Ishikawa (cell line): Measurements from ENCODE around the gene TRRAP.

Experiments
- CEBPB ChIP-seq: IDR thresholded peaks from 2 replicates; pipeline ENCODE4 v1.6.1; 2012
- CREB1 ChIP-seq: IDR thresholded peaks from 2 replicates; pipeline ENCODE4 v1.6.1; 2012; ENCODE audit warnings: low read depth
- EGR1 ChIP-seq: IDR thresholded peaks from 2 replicates; pipeline ENCODE4 v1.6.1; 2012
- EP300 ChIP-seq: IDR thresholded peaks from 2 replicates; pipeline ENCODE4 v1.6.1; 2012; ENCODE audit warnings: borderline replicate concordance
- FOXM1 ChIP-seq: IDR thresholded peaks from 2 replicates; pipeline ENCODE4 v1.6.1; 2012; ENCODE audit warnings: low read depth, borderline replicate concordance
- NFIC ChIP-seq: IDR thresholded peaks from 2 replicates; pipeline ENCODE4 v1.6.1; 2012
- RAD21 ChIP-seq: IDR thresholded peaks from 2 replicates; pipeline ENCODE4 v1.6.1; 2012; ENCODE audit warnings: low read depth
- TAF1 ChIP-seq: IDR thresholded peaks from 2 replicates; pipeline ENCODE4 v1.6.1; 2012; ENCODE audit warnings: low read depth, mild to moderate bottlenecking
- TCF12 ChIP-seq: IDR thresholded peaks from 2 replicates; pipeline ENCODE4 v1.6.1; 2012; ENCODE audit warnings: low read depth
- TEAD4 ChIP-seq: IDR thresholded peaks from 2 replicates; pipeline ENCODE4 v1.6.1; 2012
- USF1 ChIP-seq: IDR thresholded peaks from 2 replicates; pipeline ENCODE4 v1.6.1; 2012
- YY1 ChIP-seq: IDR thresholded peaks from 2 replicates; pipeline ENCODE4 v1.6.1; 2012; ENCODE audit warnings: low read depth
- ZBTB7A ChIP-seq: IDR thresholded peaks from 2 replicates; pipeline ENCODE4 v1.6.1; 2012; ENCODE audit warnings: low read depth
- TF ChIP-seq, protein P1 (sequence below): IDR thresholded peaks from 2 replicates; pipeline ENCODE4 v1.6.1; 2012
- TF ChIP-seq, protein P2 (sequence below): IDR thresholded peaks from 2 replicates; pipeline ENCODE4 v1.6.1; 2012; ENCODE audit warnings: low read depth, mild to moderate bottlenecking

Gene TRRAP

DNA sequence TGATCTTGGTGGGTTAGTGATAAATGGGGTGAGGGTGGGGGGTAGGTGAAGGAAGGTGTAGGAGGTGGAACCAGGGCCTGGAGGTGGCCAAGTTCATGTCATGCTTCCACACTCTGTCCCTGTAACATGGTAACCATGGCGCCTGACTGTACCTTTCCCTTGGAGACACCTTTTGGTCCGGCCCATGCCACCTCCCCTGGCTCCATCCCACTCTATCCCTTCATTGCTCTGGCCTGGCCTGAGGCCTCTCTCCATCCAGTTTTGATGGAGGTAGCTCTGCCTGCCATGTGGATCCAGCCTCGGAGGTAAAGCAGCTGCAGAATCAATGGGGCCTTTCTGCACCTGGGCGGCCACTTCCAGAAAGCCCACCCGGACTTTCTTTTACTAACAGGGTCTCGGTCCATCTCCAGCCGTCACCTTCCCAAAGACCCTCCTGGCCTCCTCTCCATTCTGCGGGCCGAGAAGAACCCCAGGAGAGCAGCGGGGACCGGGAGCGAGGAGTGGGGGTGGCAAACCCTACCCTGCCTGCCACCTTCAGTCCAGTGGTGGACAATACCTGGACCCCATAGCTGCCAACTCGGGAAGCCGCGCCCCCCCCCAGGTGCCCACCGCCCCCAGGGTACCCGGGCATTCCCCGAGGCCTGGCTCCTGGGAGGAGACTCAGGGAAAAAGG is 504 bp upstream of the TRRAP start:
- TF ChIP-seq TCF12 (no peak), USF1 (no peak), EP300 (no peak), YY1 (no peak), RAD21 (no peak), CEBPB (no peak), CREB1 (no peak), FOXM1 (no peak), TEAD4 (no peak)
- TF ChIP-seq, protein P1, sequence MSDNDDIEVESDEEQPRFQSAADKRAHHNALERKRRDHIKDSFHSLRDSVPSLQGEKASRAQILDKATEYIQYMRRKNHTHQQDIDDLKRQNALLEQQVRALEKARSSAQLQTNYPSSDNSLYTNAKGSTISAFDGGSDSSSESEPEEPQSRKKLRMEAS, result no peak
- TF ChIP-seq, protein P2, sequence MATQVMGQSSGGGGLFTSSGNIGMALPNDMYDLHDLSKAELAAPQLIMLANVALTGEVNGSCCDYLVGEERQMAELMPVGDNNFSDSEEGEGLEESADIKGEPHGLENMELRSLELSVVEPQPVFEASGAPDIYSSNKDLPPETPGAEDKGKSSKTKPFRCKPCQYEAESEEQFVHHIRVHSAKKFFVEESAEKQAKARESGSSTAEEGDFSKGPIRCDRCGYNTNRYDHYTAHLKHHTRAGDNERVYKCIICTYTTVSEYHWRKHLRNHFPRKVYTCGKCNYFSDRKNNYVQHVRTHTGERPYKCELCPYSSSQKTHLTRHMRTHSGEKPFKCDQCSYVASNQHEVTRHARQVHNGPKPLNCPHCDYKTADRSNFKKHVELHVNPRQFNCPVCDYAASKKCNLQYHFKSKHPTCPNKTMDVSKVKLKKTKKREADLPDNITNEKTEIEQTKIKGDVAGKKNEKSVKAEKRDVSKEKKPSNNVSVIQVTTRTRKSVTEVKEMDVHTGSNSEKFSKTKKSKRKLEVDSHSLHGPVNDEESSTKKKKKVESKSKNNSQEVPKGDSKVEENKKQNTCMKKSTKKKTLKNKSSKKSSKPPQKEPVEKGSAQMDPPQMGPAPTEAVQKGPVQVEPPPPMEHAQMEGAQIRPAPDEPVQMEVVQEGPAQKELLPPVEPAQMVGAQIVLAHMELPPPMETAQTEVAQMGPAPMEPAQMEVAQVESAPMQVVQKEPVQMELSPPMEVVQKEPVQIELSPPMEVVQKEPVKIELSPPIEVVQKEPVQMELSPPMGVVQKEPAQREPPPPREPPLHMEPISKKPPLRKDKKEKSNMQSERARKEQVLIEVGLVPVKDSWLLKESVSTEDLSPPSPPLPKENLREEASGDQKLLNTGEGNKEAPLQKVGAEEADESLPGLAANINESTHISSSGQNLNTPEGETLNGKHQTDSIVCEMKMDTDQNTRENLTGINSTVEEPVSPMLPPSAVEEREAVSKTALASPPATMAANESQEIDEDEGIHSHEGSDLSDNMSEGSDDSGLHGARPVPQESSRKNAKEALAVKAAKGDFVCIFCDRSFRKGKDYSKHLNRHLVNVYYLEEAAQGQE, result no peak

DNA sequence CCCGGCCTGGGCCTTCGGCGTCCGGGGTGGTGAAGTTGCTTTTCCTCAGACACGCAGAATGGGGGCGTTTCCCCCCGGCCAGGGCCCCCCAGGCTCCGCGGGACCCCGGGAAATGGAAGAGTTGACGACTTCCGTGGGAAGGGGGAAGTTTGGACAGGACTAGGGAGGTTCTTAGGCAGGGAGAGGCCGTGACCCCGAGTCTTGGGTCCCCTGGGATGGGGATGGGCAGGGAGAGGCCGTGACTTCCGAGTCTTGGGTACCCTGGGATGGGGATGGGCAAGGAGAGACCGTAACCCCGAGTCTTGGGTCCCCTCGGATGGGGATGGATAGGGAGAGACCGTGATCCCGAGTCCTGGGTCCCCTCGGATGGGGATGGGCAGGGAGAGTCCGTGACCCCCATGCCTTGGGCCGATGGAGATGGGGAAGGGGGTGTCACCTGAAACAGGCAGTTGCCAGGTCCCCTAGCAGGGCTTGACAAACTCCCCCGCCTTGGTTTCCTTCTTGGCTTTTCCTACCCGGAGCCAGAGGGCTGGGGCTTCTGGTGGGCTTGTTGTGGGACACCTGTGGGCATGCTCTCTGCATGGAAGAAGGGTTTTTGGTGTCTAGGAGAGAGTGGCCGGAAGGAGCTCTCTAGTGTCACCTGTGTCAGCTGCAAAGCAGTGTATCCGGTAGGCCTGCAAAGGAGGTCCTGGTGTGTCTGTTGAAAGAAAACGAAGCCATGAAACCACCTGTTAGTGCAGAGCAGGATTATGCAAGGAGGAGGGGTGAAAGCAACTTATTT is 1.1 kb downstream of the TRRAP start:
- TF ChIP-seq, protein P1, result no peak
- no peak for TF ChIP-seq EGR1
- TF ChIP-seq TCF12, result 0 out of 2 replicates have a peak, but pooled peaks have one; percentile 2

GRCh38 chr7:98879979-98880315 is 1.6 kb downstream of the TRRAP start:
- TF ChIP-seq, protein P1, result no peak
- TF ChIP-seq, protein P2, result no peak

DNA sequence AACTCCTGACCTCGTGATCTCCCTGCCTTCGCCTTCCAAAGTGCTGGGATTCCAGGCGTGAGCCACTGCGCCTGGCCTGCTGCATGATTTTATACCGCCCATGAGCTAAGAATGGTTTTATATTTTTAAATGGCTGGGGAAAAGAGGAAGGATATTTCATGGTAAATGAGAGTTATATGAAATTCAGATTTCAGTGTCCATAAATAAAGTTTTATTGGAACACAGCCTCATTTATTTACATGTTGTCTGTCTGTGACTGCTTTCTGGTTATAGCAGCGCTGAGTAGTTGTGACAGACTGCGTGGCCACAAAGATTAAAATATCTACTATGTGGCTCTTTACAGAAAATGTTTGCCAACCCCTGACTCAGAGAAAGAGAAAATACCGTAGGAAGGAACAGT is 2.2 kb downstream of the TRRAP start:
- TF ChIP-seq CEBPB, result no peak
- TF ChIP-seq YY1, result no peak
- TF ChIP-seq, protein P2, result no peak
- no peak for TF ChIP-seq TCF12
- TF ChIP-seq CREB1, result no peak
- TF ChIP-seq ZBTB7A, result no peak

- TF ChIP-seq RAD21 (no peak), NFIC (no peak), CEBPB (no peak), EP300 (no peak), FOXM1 (no peak), USF1 (no peak), EGR1 (no peak), ZBTB7A (no peak), YY1 (no peak), TCF12 (no peak), TAF1 (no peak), TEAD4 (no peak), CREB1 (no peak)
- TF ChIP-seq, protein P1, result no peak
- TF ChIP-seq, protein P2, result no peak
Observed at GRCh38 chr7:98881561-98882315, 3.4 kb downstream of the TRRAP start.
